K562 (cell line): ENCODE results near the gene USHBP1. TPM values are rescaled to one million over a fixed set of nuclear protein-coding genes. Genes with fewer than 3 reads are reported as not detected.

ENCODE experiments used
- ATAC-seq: fragments of 200-7000 bp; cut with Tn5 transposase; 3 replicates; pipeline ENCODE4 v1.9.1; 2020; ENCODE audit warnings: moderate library complexity
- BruUV-seq: library from RNA; stranded (reverse); fragments of 400-500 nt; replicated peaks from 2 replicates; lab custom pipeline; 2021; lab: Mats Ljungman, UMichigan
- CTCF ChIA-PET: fragments of 300-600 bp; formaldehyde crosslinking; extraction: SDS; loops from one replicate; lab custom pipeline; 2021; ENCODE audit warnings: low intra/inter-chr PET ratio; lab: Yijun Ruan, JAX
- POLR2A ChIA-PET: fragments of 300-600, 350-650 bp; sonication (Branson Sonifier 250); formaldehyde crosslinking; extraction: SDS; loops from one replicate; lab custom pipeline; 2021; ENCODE audit warnings: antibody characterized with exemption, inconsistent platforms; lab: Yijun Ruan, JAX
- DNase-seq, 4 experiments: peaks; one replicate each; pipeline versions ENCODE4 v3.0.0 to v3.0.0-alpha.2; 2011 to 2018; ENCODE audit warnings: low spot score in 3 of 4, mixed read lengths in 3 of 4; ENCODE audit errors: extremely low read depth in 1 of 4
- FAIRE-seq: peaks from 2 replicates; lab custom pipeline; 2011; peaks lifted over from hg19 to GRCh38; lab: Jason Lieb, UNC
- H2AFZ ChIP-seq: 2 replicates; pipeline ENCODE4 v1.6.0; 2011; ENCODE audit warnings: low read depth, low read length, control low read depth, inconsistent platforms
- H3K27ac ChIP-seq: fragments of 200-600 bp; 3 replicates; pipeline ENCODE4 v1.8.0; 2011; ENCODE audit warnings: low read depth, mild to moderate bottlenecking, control low read depth, inconsistent platforms, low read length, moderate library complexity, mixed read lengths; ENCODE audit errors: extremely low read depth
- H3K27me3 ChIP-seq, 2 experiments: fragments of 300-600 bp in 1 of 2; 2 replicates in 1 of 2; 3 replicates in 1 of 2; pipeline versions ENCODE4 v1.6.0 to v1.8.0; 2011; ENCODE audit warnings: inconsistent platforms in 2 of 2, low read length in 2 of 2, mild to moderate bottlenecking in 1 of 2, mixed read lengths in 1 of 2, moderate library complexity in 1 of 2; ENCODE audit not compliant: control insufficient read depth in 2 of 2, insufficient read depth in 2 of 2
- H3K36me3 ChIP-seq: fragments of 300-600 bp; 3 replicates; pipeline ENCODE4 v1.8.0; 2011; ENCODE audit warnings: mild to moderate bottlenecking, low read length, inconsistent platforms; ENCODE audit not compliant: control insufficient read depth, insufficient read depth
- H3K4me1 ChIP-seq, 2 experiments: fragments of 200-600 bp in 1 of 2; replicated peaks in 1 of 2; 2 replicates in 1 of 2; 3 replicates in 1 of 2; pipeline versions ENCODE4 v1.5.1 to v1.8.0; 2011; ENCODE audit warnings: inconsistent platforms in 2 of 2, low read length in 2 of 2, mild to moderate bottlenecking in 1 of 2, mixed read lengths in 1 of 2, moderate library complexity in 1 of 2; ENCODE audit not compliant: control insufficient read depth in 2 of 2, insufficient read depth in 2 of 2
- H3K4me2 ChIP-seq: 2 replicates; pipeline ENCODE4 v1.6.1; 2011; ENCODE audit warnings: low read length, control low read depth, inconsistent platforms, mixed read lengths; ENCODE audit not compliant: insufficient read depth
- H3K4me3 ChIP-seq: fragments of 200-600 bp; sonication (generic), shearing (Covaris generic); 2 replicates; pipeline ENCODE4 v1.5.1; 2016; ENCODE audit warnings: control low read depth, inconsistent platforms
- H3K79me2 ChIP-seq: fragments of 200-600 bp; 3 replicates; pipeline ENCODE4 v1.8.0; 2011; ENCODE audit warnings: low read length, inconsistent platforms; ENCODE audit not compliant: control insufficient read depth, insufficient read depth
- H3K9ac ChIP-seq, 2 experiments: 2 replicates each; pipeline versions ENCODE4 v1.6.0 to v1.6.1; 2011; ENCODE audit warnings: low read depth in 2 of 2, low read length in 2 of 2, control low read depth in 1 of 2, inconsistent platforms in 1 of 2, mild to moderate bottlenecking in 1 of 2, mixed read lengths in 1 of 2; ENCODE audit not compliant: insufficient read depth in 1 of 2
- H3K9me1 ChIP-seq: one replicate; pipeline ENCODE4 v1.6.0; 2011; ENCODE audit warnings: inconsistent platforms, mild to moderate bottlenecking, low read length, moderate library complexity; ENCODE audit not compliant: control insufficient read depth, insufficient read depth
- H3K9me3 ChIP-seq: replicated peaks from 2 replicates; pipeline ENCODE4 v1.5.1; 2011; ENCODE audit warnings: low read depth, low read length, inconsistent platforms; ENCODE audit not compliant: control insufficient read depth, insufficient read depth
- H4K20me1 ChIP-seq: replicated peaks from 2 replicates; pipeline ENCODE4 v1.6.1; 2011; ENCODE audit warnings: low read length, inconsistent platforms, mixed read lengths; ENCODE audit not compliant: control insufficient read depth, insufficient read depth
- BRD9 ChIP-seq: fragments of 450-650 bp; IDR thresholded peaks from 2 replicates; pipeline ENCODE4 v1.6.1; 2018; ENCODE audit warnings: low read depth; ENCODE audit not compliant: partially characterized antibody
- CXXC5 ChIP-seq: fragments of 250-450 bp; sonication (Bioruptor Pico); IDR thresholded peaks from 2 replicates; pipeline ENCODE4 v1.8.0; 2022; ENCODE audit warnings: inconsistent platforms, mild to moderate bottlenecking, moderate library complexity
- DIDO1 ChIP-seq: fragments of 450-650 bp; IDR thresholded peaks from 2 replicates; pipeline ENCODE4 v1.6.1; 2016; ENCODE audit warnings: low read depth, missing biosample characterization, missing genetic modification characterization
- DMBX1 ChIP-seq: fragments of 250-450 bp; sonication (Bioruptor Pico); IDR thresholded peaks from 2 replicates; pipeline ENCODE4 v1.8.0; 2022; ENCODE audit warnings: inconsistent platforms, mild to moderate bottlenecking, moderate library complexity, borderline replicate concordance
- DPF2 ChIP-seq: fragments of 450-650 bp; IDR thresholded peaks from 2 replicates; pipeline ENCODE4 v1.6.1; 2016
- KLF1 ChIP-seq: fragments of 450-650 bp; IDR thresholded peaks from 2 replicates; pipeline ENCODE4 v1.6.1; 2016; ENCODE audit warnings: missing genetic modification characterization, missing compliant biosample characterization
- MAX ChIP-seq: sonication (generic); formaldehyde crosslinking; IDR thresholded peaks from 2 replicates; pipeline ENCODE4 v1.9.0; 2022; ENCODE audit warnings: mild to moderate bottlenecking, missing genetic modification reagents
- MCM7 ChIP-seq, 2 experiments: fragments of 450-650 bp; IDR thresholded peaks; 2 replicates each; pipeline ENCODE4 v1.6.1; 2016 to 2018
- MTA3 ChIP-seq: fragments of 450-650 bp; formaldehyde crosslinking; IDR thresholded peaks from 2 replicates; pipeline ENCODE4 v1.6.1; 2017; ENCODE audit warnings: mild to moderate bottlenecking, borderline replicate concordance
- RBFOX2 ChIP-seq: fragments of 200-400 bp; formaldehyde crosslinking; IDR thresholded peaks from 2 replicates; pipeline ENCODE4 v1.6.1; 2017; ENCODE audit warnings: low read depth, mild to moderate bottlenecking, low read length, moderate library complexity
- SAFB2 ChIP-seq: fragments of 200-400 bp; formaldehyde crosslinking; IDR thresholded peaks from 2 replicates; pipeline ENCODE4 v1.6.1; 2018; ENCODE audit warnings: borderline replicate concordance, low read length, low read depth, moderate library complexity; ENCODE audit not compliant: severe bottlenecking
- SETDB1 ChIP-seq: IDR thresholded peaks from one replicate; pipeline ENCODE4 v1.6.1; 2012; ENCODE audit warnings: low read length, control low read depth, inconsistent platforms
- SPI1 ChIP-seq: IDR thresholded peaks from 2 replicates; pipeline ENCODE4 v1.6.1; 2011; ENCODE audit warnings: low read depth, low read length, control low read depth, borderline replicate concordance
- TCF3 ChIP-seq: sonication (generic); formaldehyde crosslinking; IDR thresholded peaks from 2 replicates; pipeline ENCODE4 v1.4.0; 2020; ENCODE audit warnings: mild to moderate bottlenecking, missing genetic modification reagents
- ZNF57 ChIP-seq: fragments of 450-650 bp; formaldehyde crosslinking; IDR thresholded peaks from 2 replicates; pipeline ENCODE4 v1.4.0; 2020; ENCODE audit warnings: mild to moderate bottlenecking, moderate library complexity
- ZNF592 ChIP-seq: fragments of 450-650 bp; IDR thresholded peaks from 2 replicates; pipeline ENCODE4 v1.6.1; 2017; ENCODE audit warnings: antibody characterized with exemption, mild to moderate bottlenecking
- ZSCAN32 ChIP-seq: fragments of 450-650 bp; formaldehyde crosslinking; IDR thresholded peaks from 2 replicates; pipeline ENCODE4 v1.4.0; 2020; ENCODE audit warnings: mild to moderate bottlenecking, moderate library complexity
- WGBS: fragments of 100-300 bp; shearing (Covaris generic); methylation state at CpG from one replicate; pipeline ENCODE4 v1.1.6; 2016; ENCODE audit warnings: low coverage, mixed read lengths; ENCODE audit not compliant: insufficient coverage; ENCODE audit errors: missing lambda C conversion rate; 5-methylcytosine and 5-hydroxymethylcytosine counted together
- in situ Hi-C: fragments of 300-500 bp; cut with MboI; formaldehyde crosslinking; loops from 4 replicates; pipeline ENCODE4 v1.15.0; 2018; ENCODE audit warnings: inconsistent platforms, mixed read lengths
- intact Hi-C: fragments of 100-400 bp; cut with micrococcal nuclease; formaldehyde crosslinking; loops from 2 replicates; pipeline ENCODE4 v1.14.2; 2022
- polyA plus RNA-seq, 8 experiments: library from polyadenylated mRNA; depleted of rRNA in 4 of 8; stranded (reverse) in 5 of 8; unstranded in 3 of 8; fragments of >200 nt; fragmentation: Nextera tagmentation in 2 of 8; fragmentation: Illumina TruSeq in 1 of 8; extraction: Ambion mirVana in 2 of 8; extraction: Trizol in 1 of 8; gene quantifications; 2 replicates each; pipeline versions ENCODE4 v1.2.1 to v1.2.3, GENCODE V29; 2011 to 2014; ENCODE audit warnings: inconsistent platforms in 1 of 8, missing spikeins in 1 of 8
- total RNA-seq, 7 experiments: library from RNA; depleted of rRNA in 6 of 7; stranded (reverse); fragments of >200 nt in 6 of 7; fragmentation: Illumina TruSeq in 2 of 7; extraction: Trizol in 2 of 7; gene quantifications; 2 replicates each; pipeline versions ENCODE4 v1.2.1 to v1.2.3, GENCODE V29; 2011 to 2021; ENCODE audit warnings: low replicate concordance in 1 of 7

The USHBP1 gene
- total and polyA plus RNA-seq, 9 of the 15 experiments (the other 6 are each of a cell fraction or from before 2014, with no cell fraction given), result 0.03 to 0.10 (median 0.05) TPM; not detected in 5

GRCh38 chr19:17281391-17282304 lies 17.1 kb upstream of the USHBP1 start, which contains the start of gene ANKLE1:
Gene ANKLE1 (plus strand): TSS chr19:17281901. CDS start chr19:17281921, 20 bp downstream.
- H3K27ac ChIP-seq, result peak within 1 kb of the TSS; percentile 58; the same call in 2 of the 3 replicates
- ChIA-PET POLR2A (interaction anchor here (0.7 to 2.0 kb wide), 8 partner anchors 10 to 207 kb away, joined by 3 to 12 read pairs (median 3); partner anchors contain the start of genes BABAM1 and HAUS8), CTCF (interaction anchor here (0.9 to 2.0 kb wide), 3 partner anchors 21 to 214 kb away, joined by 4 to 23 read pairs (median 10); no protein-coding TSS in a partner anchor)
- peak within 1 kb of the TSS; percentile 65 to 93 for H3K9ac ChIP-seq
- DNase-seq, result peak; percentile 59 to 64 (median 63)
- in situ Hi-C loops, result no loop called here
- H3K9me3 ChIP-seq, result no peaks in the 10 kb centered on the region
- H4K20me1 ChIP-seq, result peaks cover 6% of the 10 kb centered on the region; the same call in 1 of the 2 replicates
- peaks cover under 1 to 30% of the 10 kb centered on the region in 2 experiments for H3K4me1 ChIP-seq
- peak within 1 kb of the TSS; percentile 51 for H3K4me3 ChIP-seq
- no peaks in the 10 kb centered on the region for H3K27me3 ChIP-seq
- FAIRE-seq, result no peak
- intact Hi-C loops, result loop anchor here (1.0 to 5.0 kb wide), 3 partner anchors 76 to 509 kb away; no protein-coding TSS in a partner anchor
- ATAC-seq, result peak; percentile 55
- peak within 1 kb of the TSS; percentile 97 for H2AFZ ChIP-seq
- H3K36me3 ChIP-seq, result peaks cover 32% of the 10 kb centered on the region; the same call in 2 of the 3 replicates
- BruUV-seq, result no TSS peak
- peak within 1 kb of the TSS; percentile 88 for H3K4me2 ChIP-seq
- 27% methylated on average over 33 of the region's 75 CpGs for WGBS
- H3K9me1 ChIP-seq, result peaks cover 3% of the 10 kb centered on the region
- peaks cover 5% of the 10 kb centered on the region; the same call in 2 of the 3 replicates for H3K79me2 ChIP-seq
- peak; percentile 49; the same call in 1 of the 2 replicates for TF ChIP-seq CXXC5
- no peak for TF ChIP-seq DMBX1
- TF ChIP-seq MTA3, result 0 out of 2 replicates have a peak, but pooled peaks have one; percentile 34
- TF ChIP-seq ZSCAN32, result no peak
- TF ChIP-seq BRD9, result no peak
- no peak for TF ChIP-seq TCF3 (CRISPR knock-in tag)
- TF ChIP-seq MAX (CRISPR knock-in tag), result peak; percentile 93
- no peak for TF ChIP-seq SAFB2
- no peak for TF ChIP-seq MCM7 (IDR thresholded peaks at IDR 0.05)
- TF ChIP-seq ZNF57 (CRISPR knock-in tag), result no peak
- TF ChIP-seq DPF2, result peak; percentile 44; the same call in 1 of the 2 replicates
- no peak for TF ChIP-seq DIDO1 (tag)
- TF ChIP-seq RBFOX2, result peak; percentile 52; the same call in 1 of the 2 replicates
- no peak for TF ChIP-seq KLF1 (tag)
- peak; percentile 61; the same call in 1 of the 2 replicates for TF ChIP-seq ZNF592
- TF ChIP-seq SPI1, result peak; percentile 66
- no peak for TF ChIP-seq SETDB1
